ENCODE data around the gene NTRK2. TPM values are rescaled to one million over a fixed set of nuclear protein-coding genes. Genes with fewer than 3 reads are reported as not detected.
A peak's percentile ranks its signal among the peaks of the same experiment; 100 is the strongest.

Gene NTRK2
- total RNA-seq, 1 donor from 2014 or later: 65.0 TPM

- Mint-ChIP-seq H3K4me1 (no peaks in the 10 kb centered on the region), H3K27ac (no peak overlapping the region), H3K27me3 (ENCODE audit: low read depth) (no peaks in the 10 kb centered on the region), H3K4me3 (no peak overlapping the region), H3K36me3 (peaks cover 3% of the 10 kb centered on the region), H3K9me3 (no peaks in the 10 kb centered on the region)
- TF ChIP-seq CTCF (IDR thresholded peaks at IDR 0.05; ENCODE audit: unreplicated experiment): no peak
- DNase-seq (ENCODE audit: low spot score in 2 of 2, unreplicated experiment in 2 of 2): no peak
Observed at GRCh38 chr9:84744726-84745125, 75.2 kb downstream of the NTRK2 start.

DNA sequence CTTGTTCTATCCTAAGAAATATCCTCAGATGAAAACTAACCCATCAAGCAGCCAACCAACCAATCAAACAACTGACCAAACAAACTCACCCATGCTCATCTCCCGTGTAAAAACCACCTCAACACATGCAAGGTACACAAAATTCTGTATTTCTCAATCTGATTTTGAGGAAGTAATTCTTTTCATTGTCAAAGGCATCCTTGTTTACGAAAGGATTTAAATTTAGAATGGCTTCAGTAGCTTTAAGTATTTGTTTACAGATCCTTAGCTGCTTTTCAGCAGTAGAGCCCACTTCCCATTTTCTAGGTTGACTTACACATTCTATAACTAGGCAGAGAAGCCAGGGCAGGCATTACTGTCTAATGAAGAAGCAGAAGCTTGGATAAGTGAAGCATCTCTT lies 78.6 kb downstream of the NTRK2 start:
- Mint-ChIP-seq H3K36me3 (peaks cover 6% of the 10 kb centered on the region), H3K9me3 (no peaks in the 10 kb centered on the region), H3K4me1 (peaks cover 4% of the 10 kb centered on the region), H3K27ac (no peak overlapping the region), H3K4me3 (no peak overlapping the region), H3K27me3 (ENCODE audit: low read depth) (no peaks in the 10 kb centered on the region)
- no peak for DNase-seq (ENCODE audit: low spot score in 2 of 2, unreplicated experiment in 2 of 2)
- TF ChIP-seq CTCF (IDR thresholded peaks at IDR 0.05; ENCODE audit: unreplicated experiment): no peak

- H3K4me3 Mint-ChIP-seq: no peak overlapping the region
- H3K27ac Mint-ChIP-seq: no peak overlapping the region
- peaks cover 8% of the 10 kb centered on the region for H3K36me3 Mint-ChIP-seq
- DNase-seq (ENCODE audit: low spot score in 2 of 2, unreplicated experiment in 2 of 2): no peak
- H3K9me3 Mint-ChIP-seq: no peaks in the 10 kb centered on the region
- TF ChIP-seq CTCF (IDR thresholded peaks at IDR 0.05; ENCODE audit: unreplicated experiment): no peak
- H3K27me3 Mint-ChIP-seq (ENCODE audit: low read depth): no peaks in the 10 kb centered on the region
- peaks cover 22% of the 10 kb centered on the region for H3K4me1 Mint-ChIP-seq
Observed at GRCh38 chr9:84750152-84750865, 80.8 kb downstream of the NTRK2 start.

- no peaks in the 10 kb centered on the region for H3K27me3 Mint-ChIP-seq (ENCODE audit: low read depth)
- no peak for DNase-seq (ENCODE audit: low spot score in 2 of 2, unreplicated experiment in 2 of 2)
- no peak overlapping the region for H3K27ac Mint-ChIP-seq
- H3K4me1 Mint-ChIP-seq: peaks cover 22% of the 10 kb centered on the region
- H3K9me3 Mint-ChIP-seq: no peaks in the 10 kb centered on the region
- H3K4me3 Mint-ChIP-seq: no peak overlapping the region
- TF ChIP-seq CTCF (IDR thresholded peaks at IDR 0.05; ENCODE audit: unreplicated experiment): no peak
- H3K36me3 Mint-ChIP-seq: peaks cover 8% of the 10 kb centered on the region
Observed at GRCh38 chr9:84751921-84752320, 82.4 kb downstream of the NTRK2 start.

DNA sequence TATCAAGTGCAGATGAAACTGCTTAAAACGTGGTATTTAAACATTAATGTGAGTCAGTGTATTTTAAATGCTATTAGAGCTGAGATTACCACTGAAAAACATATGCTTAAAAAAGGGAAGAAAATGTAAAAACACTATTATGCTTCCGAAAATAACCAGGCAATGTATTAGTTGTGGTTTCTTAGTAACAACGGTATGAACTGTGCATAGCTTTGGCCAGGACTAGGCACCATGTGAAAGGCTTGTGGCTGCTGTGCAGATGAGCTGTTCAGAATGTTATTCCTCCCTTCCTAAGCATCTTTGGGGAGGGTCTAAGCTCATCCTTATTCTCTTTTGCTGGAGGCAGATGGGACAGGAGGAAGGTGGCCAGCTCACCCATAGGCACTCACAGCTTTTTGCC lies 84.9 kb downstream of the NTRK2 start:
- Mint-ChIP-seq H3K9me3 (no peaks in the 10 kb centered on the region), H3K4me3 (no peak overlapping the region), H3K36me3 (peaks cover 5% of the 10 kb centered on the region), H3K4me1 (peaks cover 22% of the 10 kb centered on the region), H3K27me3 (ENCODE audit: low read depth) (no peaks in the 10 kb centered on the region), H3K27ac (peak overlapping the region; percentile 11)
- no peak for TF ChIP-seq CTCF (IDR thresholded peaks at IDR 0.05; ENCODE audit: unreplicated experiment)
- DNase-seq (ENCODE audit: low spot score in 2 of 2, unreplicated experiment in 2 of 2): no peak
